ENCODE measurements around the gene N4BP2L1. TPM values are rescaled to one million over a fixed set of nuclear protein-coding genes. Genes with fewer than 3 reads are reported as not detected.

The N4BP2L1 gene
- total RNA-seq, 5 donors from 2014 or later (not counting 1 experiment from before 2014, with no cell fraction given) = 37.7 to 59.6 (median 44.0) TPM

GRCh38 chr13:32471187-32471922, 43.4 kb upstream of the N4BP2L1 start:
- no peaks in the 10 kb centered on the region for H3K9me3 ChIP-seq
- H3K4me3 ChIP-seq (ENCODE audit: control insufficient read depth in 1 of 2, extremely low read depth in 1 of 2, low read length in 1 of 2) = no peak overlapping the region
- no peak overlapping the region for H3K27ac Mint-ChIP-seq
- 81% methylated on average over 9 of the region's 12 CpGs for WGBS (ENCODE audit: insufficient coverage)
- no peaks in the 10 kb centered on the region for H3K27me3 ChIP-seq (replicated peaks in 1 of 2; ENCODE audit: control insufficient read depth in 2 of 2, extremely low read depth in 1 of 2, insufficient read depth in 2 of 2, low read length in 1 of 2)
- no peaks in the 10 kb centered on the region for H3K9me3 Mint-ChIP-seq
- ChIA-PET POLR2A (no interaction called here), CTCF (interaction anchor here in 1 of 2 donors (0.6 kb wide), 1 partner anchor 80 kb away, joined by 5 read pairs; no protein-coding TSS in a partner anchor)
- no peaks in the 10 kb centered on the region for H3K27me3 Mint-ChIP-seq
- no peak overlapping the region for H3K4me3 Mint-ChIP-seq
- ATAC-seq (replicated peaks in 1 of 4) = no peak
- peaks cover 13% of the 10 kb centered on the region for H3K36me3 Mint-ChIP-seq
- no peak for DNase-seq
- H3K4me1 Mint-ChIP-seq = peaks cover 0 to 3% (median 0%) of the 10 kb centered on the region in 3 donors
- no peaks in the 10 kb centered on the region for H3K4me1 ChIP-seq (ENCODE audit: control insufficient read depth in 1 of 2, extremely low read depth in 1 of 2, insufficient read depth in 2 of 2, low read length in 2 of 2)
- H3K27ac ChIP-seq (ENCODE audit: low read length) = no peak overlapping the region
- H3K36me3 ChIP-seq (ENCODE audit: control insufficient read depth in 2 of 2, extremely low read depth in 1 of 2, insufficient read depth in 1 of 2, low read length in 1 of 2) = peaks cover 3% of the 10 kb centered on the region in 2 donors

- H3K4me3 Mint-ChIP-seq = no peak overlapping the region
- H3K4me1 ChIP-seq (ENCODE audit: control insufficient read depth in 1 of 2, extremely low read depth in 1 of 2, insufficient read depth in 2 of 2, low read length in 2 of 2) = no peaks in the 10 kb centered on the region
- no peak overlapping the region for H3K27ac Mint-ChIP-seq
- 94% methylated on average over 4 of the region's 6 CpGs for WGBS (ENCODE audit: insufficient coverage)
- peaks cover 14% of the 10 kb centered on the region for H3K36me3 Mint-ChIP-seq
- ChIA-PET CTCF (no interaction called here), POLR2A (interaction anchor here in 1 of 2 donors (0.5 kb wide), 1 partner anchor 433 kb away, joined by 3 read pairs; no protein-coding TSS in a partner anchor)
- H3K27ac ChIP-seq (ENCODE audit: low read length) = no peak overlapping the region
- H3K9me3 Mint-ChIP-seq = no peaks in the 10 kb centered on the region
- DNase-seq (no peak), ATAC-seq (replicated peaks in 1 of 4) (no peak)
- H3K27me3 ChIP-seq (replicated peaks in 1 of 2; ENCODE audit: control insufficient read depth in 2 of 2, extremely low read depth in 1 of 2, insufficient read depth in 2 of 2, low read length in 1 of 2) = no peaks in the 10 kb centered on the region
- no peak overlapping the region for H3K4me3 ChIP-seq (ENCODE audit: control insufficient read depth in 1 of 2, extremely low read depth in 1 of 2, low read length in 1 of 2)
- H3K36me3 ChIP-seq (ENCODE audit: control insufficient read depth in 2 of 2, extremely low read depth in 1 of 2, insufficient read depth in 1 of 2, low read length in 1 of 2) = peaks cover 3% of the 10 kb centered on the region in 2 donors
- H3K9me3 ChIP-seq = no peaks in the 10 kb centered on the region
- H3K27me3 Mint-ChIP-seq = no peaks in the 10 kb centered on the region
- H3K4me1 Mint-ChIP-seq = peaks cover 0 to 3% (median 0%) of the 10 kb centered on the region in 3 donors
Measured at GRCh38 chr13:32468502-32469142, 40.7 kb upstream of the N4BP2L1 start.

- ChIA-PET CTCF (no interaction called here), POLR2A (no interaction called here)
- Mint-ChIP-seq H3K36me3 (peaks cover 69% of the 10 kb centered on the region), H3K27ac (no peak overlapping the region), H3K27me3 (no peaks in the 10 kb centered on the region), H3K9me3 (peaks cover 15 to 30% (median 24%) of the 10 kb centered on the region in 3 donors), H3K4me3 (no peak overlapping the region), H3K4me1 (peaks cover 0 to 6% (median 0%) of the 10 kb centered on the region in 3 donors)
- DNase-seq = no peak
- no peaks in the 10 kb centered on the region for H3K9me3 ChIP-seq
- no peaks in the 10 kb centered on the region for H3K27me3 ChIP-seq (replicated peaks in 1 of 2; ENCODE audit: control insufficient read depth in 2 of 2, extremely low read depth in 1 of 2, insufficient read depth in 2 of 2, low read length in 1 of 2)
- H3K4me1 ChIP-seq (ENCODE audit: control insufficient read depth in 1 of 2, extremely low read depth in 1 of 2, insufficient read depth in 2 of 2, low read length in 2 of 2) = no peaks in the 10 kb centered on the region
- H3K4me3 ChIP-seq (ENCODE audit: control insufficient read depth in 1 of 2, extremely low read depth in 1 of 2, low read length in 1 of 2) = no peak overlapping the region
- ATAC-seq (replicated peaks in 1 of 4) = no peak
- H3K36me3 ChIP-seq (ENCODE audit: control insufficient read depth in 2 of 2, extremely low read depth in 1 of 2, insufficient read depth in 1 of 2, low read length in 1 of 2) = peaks cover 0 to 5% of the 10 kb centered on the region in 2 donors
- H3K27ac ChIP-seq (ENCODE audit: low read length) = no peak overlapping the region
- no CpG with 5 or more reads among the region's 2 CpGs for WGBS (ENCODE audit: insufficient coverage)
Measured at GRCh38 chr13:32456591-32456990, 28.7 kb upstream of the N4BP2L1 start.

- POLR2A ChIA-PET = no interaction called here
Measured at GRCh38 chr13:32455594-32455903, 27.6 kb upstream of the N4BP2L1 start.

GRCh38 chr13:32454886-32455593, 27.1 kb upstream of the N4BP2L1 start:
- 85% methylated on average over 8 of the region's 8 CpGs for WGBS (ENCODE audit: insufficient coverage)
- no peak for ATAC-seq (replicated peaks in 1 of 4)
- Mint-ChIP-seq H3K4me1 (peaks cover 0 to 6% (median 0%) of the 10 kb centered on the region in 3 donors), H3K27me3 (no peaks in the 10 kb centered on the region), H3K4me3 (no peak overlapping the region), H3K27ac (no peak overlapping the region), H3K36me3 (peaks cover 56% of the 10 kb centered on the region), H3K9me3 (peaks cover 15 to 29% (median 23%) of the 10 kb centered on the region in 3 donors)
- H3K27ac ChIP-seq (ENCODE audit: low read length) = no peak overlapping the region
- H3K4me1 ChIP-seq (ENCODE audit: control insufficient read depth in 1 of 2, extremely low read depth in 1 of 2, insufficient read depth in 2 of 2, low read length in 2 of 2) = no peaks in the 10 kb centered on the region
- no peak for DNase-seq
- no peak overlapping the region for H3K4me3 ChIP-seq (ENCODE audit: control insufficient read depth in 1 of 2, extremely low read depth in 1 of 2, low read length in 1 of 2)
- H3K9me3 ChIP-seq = no peaks in the 10 kb centered on the region
- H3K27me3 ChIP-seq (replicated peaks in 1 of 2; ENCODE audit: control insufficient read depth in 2 of 2, extremely low read depth in 1 of 2, insufficient read depth in 2 of 2, low read length in 1 of 2) = no peaks in the 10 kb centered on the region
- H3K36me3 ChIP-seq (ENCODE audit: control insufficient read depth in 2 of 2, extremely low read depth in 1 of 2, insufficient read depth in 1 of 2, low read length in 1 of 2) = peaks cover 0 to 3% of the 10 kb centered on the region in 2 donors
- CTCF ChIA-PET = no interaction called here
- POLR2A ChIA-PET = no interaction called here

More at GRCh38 chr13:32455594-32455903, 27.6 kb upstream of the N4BP2L1 start:
- Mint-ChIP-seq H3K4me3 (no peak overlapping the region), H3K36me3 (peaks cover 61% of the 10 kb centered on the region), H3K27ac (no peak overlapping the region), H3K4me1 (peaks cover 0 to 6% (median 0%) of the 10 kb centered on the region in 3 donors), H3K9me3 (peaks cover 15 to 30% (median 24%) of the 10 kb centered on the region in 3 donors), H3K27me3 (no peaks in the 10 kb centered on the region)
- Histone ChIP-seq H3K4me1 (ENCODE audit: control insufficient read depth in 1 of 2, extremely low read depth in 1 of 2, insufficient read depth in 2 of 2, low read length in 2 of 2) (no peaks in the 10 kb centered on the region), H3K9me3 (no peaks in the 10 kb centered on the region), H3K27ac (ENCODE audit: low read length) (no peak overlapping the region), H3K27me3 (replicated peaks in 1 of 2; ENCODE audit: control insufficient read depth in 2 of 2, extremely low read depth in 1 of 2, insufficient read depth in 2 of 2, low read length in 1 of 2) (no peaks in the 10 kb centered on the region), H3K4me3 (ENCODE audit: control insufficient read depth in 1 of 2, extremely low read depth in 1 of 2, low read length in 1 of 2) (no peak overlapping the region), H3K36me3 (ENCODE audit: control insufficient read depth in 2 of 2, extremely low read depth in 1 of 2, insufficient read depth in 1 of 2, low read length in 1 of 2) (peaks cover 0 to 3% of the 10 kb centered on the region in 2 donors)
- 92% methylated on average over 2 of the region's 2 CpGs for WGBS (ENCODE audit: insufficient coverage)
- no peak for ATAC-seq (replicated peaks in 1 of 4)
- CTCF ChIA-PET = no interaction called here
- no peak for DNase-seq

GRCh38 chr13:32453981-32454380, 26.1 kb upstream of the N4BP2L1 start:
- POLR2A ChIA-PET = no interaction called here
- ATAC-seq (replicated peaks in 1 of 4) = no peak

More at GRCh38 chr13:32453981-32454380, 26.1 kb upstream of the N4BP2L1 start:
- H3K27ac ChIP-seq (ENCODE audit: low read length) = no peak overlapping the region
- CTCF ChIA-PET = interaction anchor here in 1 of 2 donors (1.1 kb wide), 1 partner anchor 12 kb away, joined by 3 read pairs; no protein-coding TSS in a partner anchor
- DNase-seq = no peak
- peaks cover 0 to 6% (median 0%) of the 10 kb centered on the region in 3 donors for H3K4me1 Mint-ChIP-seq
- H3K4me1 ChIP-seq (ENCODE audit: control insufficient read depth in 1 of 2, extremely low read depth in 1 of 2, insufficient read depth in 2 of 2, low read length in 2 of 2) = no peaks in the 10 kb centered on the region
- peaks cover 15 to 22% (median 19%) of the 10 kb centered on the region in 3 donors for H3K9me3 Mint-ChIP-seq
- H3K27me3 Mint-ChIP-seq = no peaks in the 10 kb centered on the region
- no peaks in the 10 kb centered on the region for H3K27me3 ChIP-seq (replicated peaks in 1 of 2; ENCODE audit: control insufficient read depth in 2 of 2, extremely low read depth in 1 of 2, insufficient read depth in 2 of 2, low read length in 1 of 2)
- no peak overlapping the region for H3K27ac Mint-ChIP-seq
- no peaks in the 10 kb centered on the region for H3K9me3 ChIP-seq
- H3K4me3 ChIP-seq (ENCODE audit: control insufficient read depth in 1 of 2, extremely low read depth in 1 of 2, low read length in 1 of 2) = no peak overlapping the region
- H3K4me3 Mint-ChIP-seq = no peak overlapping the region
- peaks cover 46% of the 10 kb centered on the region for H3K36me3 Mint-ChIP-seq
- no CpG with 5 or more reads among the region's 1 CpG for WGBS (ENCODE audit: insufficient coverage)
- peaks cover 0 to 3% of the 10 kb centered on the region in 2 donors for H3K36me3 ChIP-seq (ENCODE audit: control insufficient read depth in 2 of 2, extremely low read depth in 1 of 2, insufficient read depth in 1 of 2, low read length in 1 of 2)

All from T-cell (primary cell).